ENCODE measurements around the gene EFNB2.

Gene EFNB2

DNA sequence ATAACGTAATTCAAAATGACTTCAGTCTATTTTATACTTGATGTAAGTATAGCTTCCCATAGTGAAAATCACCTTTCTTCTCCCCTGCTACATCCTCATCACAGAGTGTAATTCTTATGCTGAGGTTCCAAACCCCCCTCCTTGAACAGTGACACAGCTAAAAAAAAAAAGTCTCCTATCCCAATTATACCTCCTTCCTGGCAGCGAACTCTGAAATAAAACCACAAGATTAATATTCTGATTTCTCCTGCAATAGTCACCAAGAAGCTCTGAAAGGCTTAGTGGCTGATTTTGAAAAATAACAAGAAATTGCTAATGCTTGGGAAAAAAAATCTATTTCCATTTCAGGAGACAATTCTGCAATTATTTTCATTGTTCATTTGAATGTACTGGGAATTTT lies 36.3 kb downstream of the EFNB2 start:
- DNase-seq = no peak

- DNase-seq = no peak
These were observed 36.9 kb downstream of the EFNB2 start for GRCh38 chr13:106498571-106498970.

GRCh38 chr13:106498158-106498557 lies 37.3 kb downstream of the EFNB2 start:
- no peak for DNase-seq

DNA sequence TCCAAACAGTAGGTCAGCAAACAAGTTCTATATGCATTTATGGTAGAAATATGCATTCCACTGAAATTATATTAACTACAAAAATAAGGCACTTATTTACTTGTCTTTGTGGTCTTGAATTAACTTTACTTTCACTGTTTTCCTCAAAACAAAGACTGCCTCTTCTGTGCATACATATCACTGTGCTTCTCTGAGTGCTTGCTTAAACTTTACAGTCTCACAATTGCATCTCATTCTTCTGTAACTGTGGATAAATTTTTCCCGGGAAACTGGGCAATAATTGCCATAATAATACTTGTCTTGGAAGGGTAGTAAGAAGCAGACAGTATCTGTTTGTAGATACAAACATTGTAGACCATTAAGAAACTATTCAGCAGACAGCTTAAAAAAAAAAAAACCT lies 38.4 kb downstream of the EFNB2 start:
- DNase-seq = no peak

GRCh38 chr13:106496072-106496997 lies 39.1 kb downstream of the EFNB2 start:
- no peak for DNase-seq

GRCh38 chr13:106494936-106495335 lies 40.5 kb downstream of the EFNB2 start:
- no peak for DNase-seq

GRCh38 chr13:106494506-106494905 lies 41.0 kb downstream of the EFNB2 start:
- no peak for DNase-seq

- DNase-seq = no peak
These were observed 41.8 kb downstream of the EFNB2 start for GRCh38 chr13:106493533-106494220.

DNA sequence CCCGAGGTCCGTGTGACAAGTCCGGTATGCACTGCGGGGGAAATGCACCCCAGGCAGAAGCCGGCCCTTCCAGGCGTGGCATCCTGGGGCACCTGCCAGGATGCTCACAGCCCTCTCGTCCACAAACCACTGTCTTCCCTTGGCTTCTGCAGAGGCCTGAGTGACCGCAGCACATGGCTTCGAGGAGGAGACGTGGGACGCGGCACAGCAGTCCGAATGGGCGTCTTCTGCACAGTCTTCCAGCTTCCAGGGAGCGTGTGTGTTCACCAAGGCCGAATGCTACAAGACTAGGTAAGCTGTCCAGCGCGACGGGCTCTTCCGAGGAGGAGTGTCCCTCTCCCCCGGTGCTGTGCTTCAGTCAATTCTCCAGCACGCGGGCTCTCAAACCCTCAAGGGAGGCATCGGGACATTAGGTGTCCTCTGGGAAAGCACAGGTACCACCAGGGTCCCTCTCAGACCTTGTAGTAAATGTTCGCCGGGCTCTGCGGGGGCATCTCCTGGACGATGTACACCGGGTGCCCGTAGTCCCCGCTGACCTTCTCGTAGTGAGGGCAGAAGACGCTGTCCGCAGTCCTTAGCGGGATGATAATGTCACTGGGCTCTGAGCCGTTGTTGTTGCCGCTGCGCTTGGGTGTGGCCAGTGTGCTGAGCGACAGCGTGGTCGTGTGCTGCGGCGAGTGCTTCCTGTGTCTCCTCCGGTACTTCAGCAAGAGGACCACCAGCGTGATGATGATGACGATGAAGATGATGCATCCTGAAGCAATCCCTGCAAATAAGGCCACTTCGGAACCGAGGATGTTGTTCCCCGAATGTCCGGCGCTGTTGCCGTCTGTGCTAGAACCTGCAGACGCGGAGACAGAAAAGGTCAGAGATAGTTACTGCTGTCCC lies 42.6 kb downstream of the EFNB2 start:
- no peak for DNase-seq

GRCh38 chr13:106491928-106492587 lies 43.4 kb downstream of the EFNB2 start:
- no peak for DNase-seq

- no peak for DNase-seq
These were observed 44.0 kb downstream of the EFNB2 start for GRCh38 chr13:106491463-106491862.

- DNase-seq = no peak
These were observed 44.7 kb downstream of the EFNB2 start for GRCh38 chr13:106490569-106491321.

DNA sequence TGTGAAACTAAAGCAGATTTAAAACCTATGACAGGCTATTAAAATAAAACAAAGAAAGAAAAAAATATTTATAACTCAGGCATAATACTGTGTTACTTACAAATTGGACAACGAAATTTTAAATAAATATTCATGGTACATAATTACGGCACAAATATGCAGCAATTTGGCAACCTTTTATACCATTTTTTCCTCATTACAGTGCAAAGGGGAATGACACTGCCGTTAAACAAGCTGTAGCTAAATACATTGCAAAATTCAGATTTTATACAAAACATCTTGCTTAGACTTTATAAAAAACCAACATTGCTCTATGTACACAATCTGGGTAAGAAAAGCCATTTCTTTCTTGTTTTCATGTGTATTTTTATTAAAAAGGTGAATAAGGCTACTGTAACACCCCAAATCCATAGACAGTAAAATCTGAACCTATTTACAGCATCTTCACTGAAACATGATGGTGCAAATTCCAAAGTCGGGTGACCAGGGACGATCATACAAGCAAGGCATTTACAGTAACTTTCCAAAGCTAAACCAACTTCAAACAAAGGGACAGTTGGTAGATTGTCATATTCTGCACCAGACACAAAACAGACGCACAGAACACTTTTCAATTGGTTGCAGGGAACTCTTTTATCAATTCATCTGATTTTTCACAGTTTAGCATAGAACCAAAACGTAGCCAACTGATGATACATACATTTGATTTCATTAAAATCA lies 45.5 kb downstream of the EFNB2 start:
- no peak for DNase-seq

DNA sequence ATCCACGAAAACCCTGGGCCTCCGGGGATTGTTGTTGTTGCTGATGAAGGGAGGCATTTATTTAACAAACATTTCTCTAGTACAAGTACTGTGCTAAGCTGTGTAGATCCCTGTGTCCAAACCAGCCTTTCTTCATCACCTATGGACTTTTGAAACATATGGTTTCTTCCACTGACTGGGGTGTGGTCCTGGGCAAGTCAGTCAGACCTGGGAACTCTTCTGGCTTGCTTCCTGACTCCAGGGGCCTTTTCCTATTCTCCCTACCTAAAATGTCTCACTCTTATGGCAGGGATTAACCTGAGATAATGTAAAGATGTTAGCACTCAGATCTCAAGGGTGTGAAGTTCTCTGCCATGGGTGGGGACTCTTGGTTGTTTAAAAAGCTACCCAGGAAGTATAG lies 46.8 kb downstream of the EFNB2 start:
- DNase-seq = no peak

DNA sequence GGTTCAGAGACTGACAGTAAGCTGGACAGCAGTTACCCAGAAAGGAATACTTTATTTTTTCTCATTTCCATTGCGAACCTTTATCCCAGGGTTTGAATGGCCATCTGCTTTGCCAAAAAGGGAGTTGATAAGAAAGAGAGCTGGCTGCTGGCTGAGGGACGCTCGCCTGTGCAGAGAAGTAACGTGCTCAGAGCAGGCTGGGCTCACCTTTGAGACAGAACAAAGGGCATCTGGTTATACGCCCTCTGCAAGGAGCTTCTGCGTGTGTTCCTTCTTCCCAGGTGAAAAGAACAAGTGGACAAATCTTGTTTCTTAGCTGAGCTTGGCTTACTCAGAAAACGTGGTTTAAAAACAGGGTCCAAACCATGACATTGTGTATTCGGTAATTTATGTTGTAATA lies 47.4 kb downstream of the EFNB2 start:
- no peak for DNase-seq

- no peak for DNase-seq
These were observed 48.3 kb downstream of the EFNB2 start for GRCh38 chr13:106487129-106487528.

- DNase-seq = no peak
These were observed 49.2 kb downstream of the EFNB2 start for GRCh38 chr13:106486287-106486686.

- DNase-seq = no peak
These were observed 50.8 kb downstream of the EFNB2 start for GRCh38 chr13:106484537-106485193.

DNA sequence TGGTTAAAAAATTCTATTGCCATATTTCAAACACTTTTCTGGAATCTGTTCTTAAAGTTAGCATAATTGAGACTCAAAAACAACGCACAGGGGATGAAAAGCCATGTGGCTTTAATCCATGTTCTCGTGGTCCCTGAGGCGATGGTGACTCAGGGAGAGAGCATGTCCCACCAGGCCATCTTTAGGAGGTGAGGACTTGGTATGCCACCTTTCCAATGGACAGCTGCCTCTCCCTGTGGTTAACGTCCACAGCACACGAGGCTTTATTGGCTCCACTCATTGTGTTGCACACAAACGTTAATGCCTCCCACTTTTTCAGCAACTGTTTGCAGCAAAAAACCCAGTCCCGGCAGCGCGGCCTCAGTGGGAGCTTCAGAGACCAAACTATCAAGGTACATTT lies 51.4 kb downstream of the EFNB2 start:
- DNase-seq = no peak

GRCh38 chr13:106481919-106482318 lies 53.5 kb downstream of the EFNB2 start:
- DNase-seq = no peak
